Esophagus muscularis mucosa (tissue), 4 donors: ENCODE results near the gene DBNDD2. TPM values are rescaled to one million over a fixed set of nuclear protein-coding genes. Genes with fewer than 3 reads are reported as not detected.

ENCODE experiments used
- DNase-seq: peaks from one replicate; pipeline ENCODE4 v3.0.0-alpha.2; 2017; ENCODE audit errors: extremely low spot score
- H3K27ac ChIP-seq, 4 donors: fragments of 200-600 bp; sonication (generic); replicated peaks in 1 of 4; 1 replicate in 3 of 4; 2 replicates in 1 of 4; pipeline ENCODE4 v1.5.1; 2016 to 2019; ENCODE audit warnings: mild to moderate bottlenecking in 1 of 4
- H3K27me3 ChIP-seq, 4 donors: fragments of 200-600 bp; sonication (generic); one replicate each; pipeline versions ENCODE4 v1.5.1 to v1.6.0; 2016 to 2019
- H3K36me3 ChIP-seq, 4 donors: fragments of 200-600 bp; sonication (generic); one replicate each; pipeline ENCODE4 v1.5.1; 2016 to 2019
- H3K4me1 ChIP-seq, 4 donors: fragments of 200-600 bp; sonication (generic); one replicate each; pipeline ENCODE4 v1.5.1; 2016 to 2019
- H3K4me3 ChIP-seq, 4 donors: fragments of 200-600 bp; sonication (generic); 1 replicate in 2 of 4; 2 replicates in 2 of 4; pipeline ENCODE4 v1.5.1; 2016 to 2019; ENCODE audit warnings: mild to moderate bottlenecking in 4 of 4, moderate library complexity in 1 of 4
- H3K9me3 ChIP-seq, 4 donors: fragments of 200-600 bp; sonication (generic); 1 replicate in 3 of 4; 2 replicates in 1 of 4; pipeline ENCODE4 v1.5.1; 2016 to 2019
- CTCF ChIP-seq, 3 experiments: fragments of 200-600 bp in 2 of 3; fragments of 450-650 bp in 1 of 3; sonication (generic) in 2 of 3; IDR thresholded peaks; one replicate each; pipeline ENCODE4 v1.5.1; 2017 to 2019; ENCODE audit warnings: antibody characterized with exemption in 3 of 3, mild to moderate bottlenecking in 2 of 3, moderate library complexity in 1 of 3
- EP300 ChIP-seq: sonication (generic); formaldehyde crosslinking; IDR thresholded peaks from one replicate; pipeline ENCODE4 v1.6.1; 2017; ENCODE audit warnings: antibody characterized with exemption
- POLR2A ChIP-seq: fragments of 450-650 bp; IDR thresholded peaks from one replicate; pipeline ENCODE4 v1.6.1; 2017; ENCODE audit warnings: antibody characterized with exemption, moderate library complexity, mild to moderate bottlenecking, low read depth
- POLR2AphosphoS5 ChIP-seq, 2 donors: sonication (generic); formaldehyde crosslinking; IDR thresholded peaks; one replicate each; pipeline ENCODE4 v1.6.1; 2017; ENCODE audit warnings: antibody characterized with exemption in 2 of 2
- WGBS: methylation state at CpG from one replicate; pipeline ENCODE4 v1.1.5; 2018; 5-methylcytosine and 5-hydroxymethylcytosine counted together
- intact Hi-C: fragments of 100-400 bp; cut with DNase I; formaldehyde crosslinking; loops from one replicate; pipeline ENCODE4 v1.15.1; 2023
- total RNA-seq, 4 donors: library from RNA; depleted of rRNA; stranded (reverse); fragments of >200 nt; gene quantifications; one replicate each; pipeline versions ENCODE4 v1.1.0 to v1.2.1, GENCODE V29; 2016

DBNDD2 gene
- total RNA-seq, 4 donors from 2014 or later: 63.0 to 130 (median 109) TPM

DNA sequence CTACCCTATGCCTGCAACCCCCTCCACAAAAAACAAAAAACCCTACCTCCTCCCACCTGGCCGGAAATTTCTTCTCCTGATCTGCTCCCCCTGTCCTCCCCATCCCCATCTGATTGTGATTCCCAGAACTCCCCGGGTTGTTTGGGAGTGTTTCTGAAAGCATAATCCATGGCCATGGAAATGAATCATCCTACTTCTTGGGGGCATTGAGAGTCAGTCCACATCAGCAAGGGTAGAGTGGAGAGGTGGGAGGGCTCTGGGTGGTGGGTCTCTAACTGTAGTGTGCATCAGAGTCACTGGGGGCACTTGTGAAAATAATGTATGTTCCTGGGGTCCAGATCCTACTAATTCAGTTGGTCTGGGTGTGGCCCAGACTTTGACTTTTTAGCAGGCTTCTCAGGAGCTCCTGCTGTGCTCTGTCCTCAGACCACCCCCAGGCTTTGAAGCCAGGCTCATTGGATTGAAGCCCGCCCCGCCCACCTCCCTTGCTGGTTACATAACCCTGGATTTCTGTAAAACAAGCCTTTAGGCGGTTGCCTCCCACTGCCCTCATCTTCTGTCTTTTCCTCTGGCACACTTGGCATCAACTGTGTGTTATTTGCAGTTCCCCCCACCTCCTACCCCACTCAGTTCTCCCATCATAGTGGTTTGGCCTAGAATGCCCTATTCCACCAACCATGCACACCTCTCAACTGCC is 18.4 kb downstream of the DBNDD2 start:
- no peaks in the 10 kb centered on the region for H3K9me3 ChIP-seq
- H3K36me3 ChIP-seq: peaks cover 37 to 57% (median 55%) of the 10 kb centered on the region in 4 donors
- no peak for TF ChIP-seq CTCF (IDR thresholded peaks at IDR 0.05)
- no peak for TF ChIP-seq POLR2A
- TF ChIP-seq EP300: no peak
- no peak for TF ChIP-seq POLR2AphosphoS5 (IDR thresholded peaks at IDR 0.05)
- intact Hi-C loops: no loop called here
- H3K27me3 ChIP-seq: no peaks in the 10 kb centered on the region
- 89% methylated on average over 5 of the region's 5 CpGs for WGBS
- H3K4me3 ChIP-seq: no peak overlapping the region
- DNase-seq: no peak
- no peak overlapping the region for H3K27ac ChIP-seq
- H3K4me1 ChIP-seq: peaks cover 0 to 7% (median 3%) of the 10 kb centered on the region in 4 donors

DNA sequence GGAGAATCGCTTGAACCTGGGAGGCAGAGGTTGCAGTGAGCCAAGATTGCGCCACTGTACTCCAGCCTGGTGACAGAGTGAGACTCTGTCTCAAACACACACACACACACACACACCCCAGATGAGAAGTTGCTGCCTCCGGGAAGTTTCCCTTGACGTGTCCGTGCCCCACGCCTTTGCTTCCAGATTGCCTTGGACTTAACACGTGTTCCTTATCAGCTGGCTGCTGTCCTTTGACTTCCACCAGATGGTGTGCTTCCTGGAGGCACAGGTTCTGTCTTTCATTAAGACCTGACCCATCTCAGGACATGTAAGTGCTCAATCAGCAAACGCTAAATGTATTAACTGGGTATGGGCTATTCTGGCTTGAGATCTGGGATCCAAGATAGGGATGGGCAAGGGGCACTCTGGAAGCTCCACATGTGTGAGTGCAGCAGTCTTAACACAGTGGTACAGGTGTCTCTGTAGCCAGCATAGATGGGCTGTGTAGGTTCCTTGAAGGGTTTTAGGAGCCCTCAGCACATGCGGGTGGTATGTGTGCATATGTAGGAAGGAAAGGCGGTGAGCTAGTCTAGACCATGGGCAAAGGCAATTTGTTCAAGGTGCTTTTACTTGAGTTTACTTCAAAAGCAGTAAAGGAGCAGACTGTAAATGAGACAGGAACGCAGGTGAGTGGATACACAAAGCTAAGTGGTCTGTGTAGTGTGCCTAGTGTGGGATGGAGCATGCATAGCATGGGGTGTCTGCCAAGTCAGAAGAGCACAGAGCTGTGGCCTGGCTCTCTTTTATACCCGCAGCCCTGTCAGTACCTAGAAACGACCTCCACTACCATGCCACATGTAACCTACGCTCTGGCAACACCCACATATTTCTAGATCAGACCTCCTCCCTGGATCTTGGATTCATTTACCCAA is 19.4 kb downstream of the DBNDD2 start:
- Histone ChIP-seq H3K4me3 (no peak overlapping the region), H3K27me3 (no peaks in the 10 kb centered on the region), H3K36me3 (peaks cover 27 to 47% (median 45%) of the 10 kb centered on the region in 4 donors), H3K9me3 (no peaks in the 10 kb centered on the region), H3K4me1 (peaks cover 0 to 7% (median 3%) of the 10 kb centered on the region in 4 donors), H3K27ac (no peak overlapping the region)
- 77% methylated on average over 14 of the region's 14 CpGs for WGBS
- TF ChIP-seq CTCF (IDR thresholded peaks at IDR 0.05) (no peak), EP300 (no peak), POLR2A (no peak), POLR2AphosphoS5 (IDR thresholded peaks at IDR 0.05) (no peak)
- no peak for DNase-seq
- intact Hi-C loops: no loop called here

DNA sequence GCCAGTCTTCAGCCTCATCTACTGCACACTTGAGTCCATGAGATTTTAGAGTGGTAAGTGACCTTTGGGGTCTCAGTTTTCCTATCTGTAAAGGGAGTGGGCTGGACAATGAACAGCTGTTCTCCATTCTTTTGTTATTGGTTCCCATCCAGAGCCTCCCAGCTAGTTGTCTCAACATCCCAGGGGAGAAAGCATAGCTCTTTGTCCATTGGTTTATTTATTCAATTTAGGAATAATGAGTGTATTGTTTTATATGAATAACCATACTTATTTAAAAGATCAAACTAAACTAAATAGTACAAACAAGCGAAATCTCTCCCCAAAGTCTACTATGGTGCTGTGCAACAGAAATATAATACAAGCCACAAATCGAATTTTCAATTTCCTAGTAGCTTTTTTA is 21.5 kb downstream of the DBNDD2 start:
- WGBS: 70% methylated on average over 2 of the region's 2 CpGs
- no peaks in the 10 kb centered on the region for H3K27me3 ChIP-seq
- H3K4me1 ChIP-seq: peaks cover 0 to 12% (median 8%) of the 10 kb centered on the region in 4 donors
- TF ChIP-seq CTCF (IDR thresholded peaks at IDR 0.05) (no peak), EP300 (no peak), POLR2A (no peak), POLR2AphosphoS5 (IDR thresholded peaks at IDR 0.05) (no peak)
- no peak overlapping the region for H3K4me3 ChIP-seq
- H3K36me3 ChIP-seq: peaks cover 8 to 26% (median 24%) of the 10 kb centered on the region in 4 donors
- no peaks in the 10 kb centered on the region for H3K9me3 ChIP-seq
- H3K27ac ChIP-seq: no peak overlapping the region
- intact Hi-C loops: loop anchor here (10.0 kb wide), 1 partner anchor 345 kb away; no protein-coding TSS in a partner anchor
- no peak for DNase-seq

GRCh38 chr20:45432294-45432693 is 24.2 kb downstream of the DBNDD2 start:
- 62% methylated on average over 5 of the region's 5 CpGs for WGBS
- intact Hi-C loops: loop anchor here (10.0 kb wide), 1 partner anchor 343 kb away; no protein-coding TSS in a partner anchor
- Histone ChIP-seq H3K27ac (no peak overlapping the region), H3K27me3 (no peaks in the 10 kb centered on the region), H3K4me3 (no peak overlapping the region), H3K9me3 (no peaks in the 10 kb centered on the region), H3K4me1 (peaks cover 5 to 14% (median 12%) of the 10 kb centered on the region in 4 donors), H3K36me3 (peaks cover 0 to 3% (median 0%) of the 10 kb centered on the region in 4 donors)
- no peak for DNase-seq
- no peak for TF ChIP-seq POLR2A
- no peak for TF ChIP-seq EP300
- TF ChIP-seq POLR2AphosphoS5 (IDR thresholded peaks at IDR 0.05): no peak
- TF ChIP-seq CTCF (IDR thresholded peaks at IDR 0.05): no peak
